B cell (primary cell): ENCODE results near the gene TMEM164.

ENCODE experiments used
- CTCF ChIP-seq: fragments of 200-600 bp; IDR thresholded peaks from one replicate; pipeline ENCODE4 v1.8.0; 2022; ENCODE audit warnings: antibody characterized with exemption, mild to moderate bottlenecking
- EZH2 ChIP-seq: IDR thresholded peaks from 2 replicates; pipeline ENCODE4 v1.6.1; 2012; ENCODE audit warnings: borderline replicate concordance, low read depth, mild to moderate bottlenecking, moderate library complexity, low read length; ENCODE audit not compliant: insufficient read depth, poor library complexity, severe bottlenecking

DNA sequence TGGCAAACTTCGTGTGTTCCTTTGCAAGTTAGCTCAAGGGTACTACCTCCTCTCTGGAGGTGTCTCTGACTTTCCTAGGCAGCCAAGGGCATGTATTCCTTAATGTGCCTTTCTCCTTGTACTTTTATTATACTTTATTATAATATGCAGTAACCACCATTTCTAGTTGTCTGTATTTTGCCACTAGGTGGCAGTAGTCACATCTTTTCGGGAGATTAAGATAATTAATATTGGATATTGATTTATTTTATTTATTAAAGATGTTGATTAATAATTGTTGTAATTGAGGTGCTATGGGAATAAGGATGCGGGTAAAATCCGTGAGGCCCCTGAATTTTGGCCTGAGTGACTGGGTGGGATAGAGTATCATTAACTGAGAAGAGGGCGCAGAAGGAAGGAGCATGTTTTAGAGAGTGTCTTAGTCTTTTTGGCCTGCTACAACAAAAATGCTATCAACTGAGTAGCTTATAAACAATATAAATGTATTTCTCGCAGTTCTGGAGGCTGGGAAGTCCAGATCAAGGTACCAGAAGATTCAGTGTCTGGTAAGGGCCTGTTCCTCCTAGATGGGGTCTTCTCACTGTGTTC, 153.3 kb downstream of the TMEM164 start:
- TF ChIP-seq CTCF (peak; percentile 71), EZH2 (no peak)
